ENCODE data around the gene CMYA5. TPM values are rescaled to one million over a fixed set of nuclear protein-coding genes. Genes with fewer than 3 reads are reported as not detected.
"Not testable (repeated sequence)": the region's sequence is repeated elsewhere in the genome, so short reads cannot be mapped to it uniquely, and the experiment has no call there.

CMYA5 gene
- total RNA-seq, result 886 TPM
- long read RNA-seq, partial matches to known transcripts, result 71 of 130 reads
- long read RNA-seq, other reads (novel, unspliced or antisense), result 59 of 130 reads

- DNase-seq (ENCODE audit: missing footprints), result peak; percentile 75
- ATAC-seq, result peak; percentile 75
- intact Hi-C loops (cut with DNase I), result loop anchor here (5.0 to 10.0 kb wide), 3 partner anchors 37 to 395 kb away; no protein-coding TSS in a partner anchor
Observed at GRCh38 chr5:79689541-79690466, at the start of gene CMYA5. Gene CMYA5 (plus strand): TSS chr5:79689836. CDS start chr5:79689908, 72 bp downstream.

GRCh38 chr5:79640571-79641055 lies 49.0 kb upstream of the CMYA5 start:
- ATAC-seq (no peak), DNase-seq (ENCODE audit: missing footprints) (no peak)
- intact Hi-C loops (cut with DNase I), result no loop called here

GRCh38 chr5:79641414-79641813 lies 48.2 kb upstream of the CMYA5 start:
- no peak for DNase-seq (ENCODE audit: missing footprints)
- intact Hi-C loops (cut with DNase I), result no loop called here
- ATAC-seq, result no peak

GRCh38 chr5:79642210-79642609 lies 47.4 kb upstream of the CMYA5 start:
- intact Hi-C loops (cut with DNase I), result no loop called here
- DNase-seq (ENCODE audit: missing footprints), result no peak
- ATAC-seq, result no peak

GRCh38 chr5:79653843-79654242 lies 35.8 kb upstream of the CMYA5 start:
- ATAC-seq (no peak), DNase-seq (ENCODE audit: missing footprints) (no peak)
- intact Hi-C loops (cut with DNase I), result no loop called here

- ATAC-seq, result no peak
- no peak for DNase-seq (ENCODE audit: missing footprints)
- intact Hi-C loops (cut with DNase I), result no loop called here
Observed at GRCh38 chr5:79663212-79663611, 26.4 kb upstream of the CMYA5 start.

- ATAC-seq, result no peak
- DNase-seq (ENCODE audit: missing footprints), result no peak
- intact Hi-C loops (cut with DNase I), result no loop called here
Observed at GRCh38 chr5:79666758-79667157, 22.9 kb upstream of the CMYA5 start.

GRCh38 chr5:79672392-79672791 lies 17.2 kb upstream of the CMYA5 start:
- ATAC-seq (no peak), DNase-seq (ENCODE audit: missing footprints) (no peak)
- intact Hi-C loops (cut with DNase I), result no loop called here

GRCh38 chr5:79676354-79676753 lies 13.3 kb upstream of the CMYA5 start:
- ATAC-seq; intact Hi-C loops (cut with DNase I): not testable (repeated sequence)

GRCh38 chr5:79682102-79682501 lies 7.5 kb upstream of the CMYA5 start:
- intact Hi-C loops (cut with DNase I); ATAC-seq; DNase-seq (ENCODE audit: missing footprints): not testable (repeated sequence)

More at GRCh38 chr5:79676354-79676753, 13.3 kb upstream of the CMYA5 start:
- not testable (repeated sequence) for DNase-seq (ENCODE audit: missing footprints)

- no peak for ATAC-seq
- DNase-seq (ENCODE audit: missing footprints), result no peak
- intact Hi-C loops (cut with DNase I), result no loop called here
Observed at GRCh38 chr5:79684782-79685181, 4.9 kb upstream of the CMYA5 start.

GRCh38 chr5:79685627-79686026 lies 4.0 kb upstream of the CMYA5 start:
- intact Hi-C loops (cut with DNase I), result no loop called here
- ATAC-seq, result no peak
- DNase-seq (ENCODE audit: missing footprints), result no peak

GRCh38 chr5:79686799-79687198 lies 2.8 kb upstream of the CMYA5 start:
- intact Hi-C loops (cut with DNase I), result no loop called here
- no peak for DNase-seq (ENCODE audit: missing footprints)
- no peak for ATAC-seq

GRCh38 chr5:79687889-79688288 lies 1.7 kb upstream of the CMYA5 start:
- ATAC-seq (no peak), DNase-seq (ENCODE audit: missing footprints) (no peak)

GRCh38 chr5:79691007-79691406 lies 1.4 kb downstream of the CMYA5 start:
- intact Hi-C loops (cut with DNase I), result loop anchor here (5.0 to 10.0 kb wide), 3 partner anchors 36 to 394 kb away; no protein-coding TSS in a partner anchor

More at GRCh38 chr5:79687889-79688288, 1.7 kb upstream of the CMYA5 start:
- intact Hi-C loops (cut with DNase I), result no loop called here

GRCh38 chr5:79692596-79692995 lies 3.0 kb downstream of the CMYA5 start:
- no peak for DNase-seq (ENCODE audit: missing footprints)
- no peak for ATAC-seq
- intact Hi-C loops (cut with DNase I), result loop anchor here (5.0 to 10.0 kb wide), 3 partner anchors 35 to 392 kb away; no protein-coding TSS in a partner anchor

More at GRCh38 chr5:79691007-79691406, 1.4 kb downstream of the CMYA5 start:
- ATAC-seq (peak; percentile 29), DNase-seq (ENCODE audit: missing footprints) (no peak)

GRCh38 chr5:79694183-79694582 lies 4.5 kb downstream of the CMYA5 start:
- ATAC-seq, result no peak
- intact Hi-C loops (cut with DNase I), result loop anchor here (5.0 to 10.0 kb wide), 3 partner anchors 33 to 391 kb away; no protein-coding TSS in a partner anchor
- DNase-seq (ENCODE audit: missing footprints), result no peak

- intact Hi-C loops (cut with DNase I), result loop anchor here (5.0 to 10.0 kb wide), 3 partner anchors 33 to 390 kb away; no protein-coding TSS in a partner anchor
- peak; percentile 67 for ATAC-seq
- no peak for DNase-seq (ENCODE audit: missing footprints)
Observed at GRCh38 chr5:79694652-79695051, 5.0 kb downstream of the CMYA5 start.

- ATAC-seq (no peak), DNase-seq (ENCODE audit: missing footprints) (no peak)
- intact Hi-C loops (cut with DNase I), result loop anchor here (10.0 kb wide), 1 partner anchor 389 kb away; no protein-coding TSS in a partner anchor
Observed at GRCh38 chr5:79695526-79695925, 5.9 kb downstream of the CMYA5 start.
